Activated CD4-positive, alpha-beta T cell treated with anti-CD3 and anti-CD28 coated beads, Interleukin-10, Interleukin-2, amounts not matched to agents 100 ng/mL and 50 ng/mL, durations not matched to agents 16 hours and 8 hours (primary cell): ENCODE data around the gene TIAL1.
"Not testable (repeated sequence)": the region's sequence is repeated elsewhere in the genome, so short reads cannot be mapped to it uniquely, and the experiment has no call there.

Source experiments
- DNase-seq: peaks from one replicate; pipeline ENCODE4 v3.0.0-alpha.2; 2020

TIAL1 gene, protein sequence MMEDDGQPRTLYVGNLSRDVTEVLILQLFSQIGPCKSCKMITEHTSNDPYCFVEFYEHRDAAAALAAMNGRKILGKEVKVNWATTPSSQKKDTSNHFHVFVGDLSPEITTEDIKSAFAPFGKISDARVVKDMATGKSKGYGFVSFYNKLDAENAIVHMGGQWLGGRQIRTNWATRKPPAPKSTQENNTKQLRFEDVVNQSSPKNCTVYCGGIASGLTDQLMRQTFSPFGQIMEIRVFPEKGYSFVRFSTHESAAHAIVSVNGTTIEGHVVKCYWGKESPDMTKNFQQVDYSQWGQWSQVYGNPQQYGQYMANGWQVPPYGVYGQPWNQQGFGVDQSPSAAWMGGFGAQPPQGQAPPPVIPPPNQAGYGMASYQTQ

DNA sequence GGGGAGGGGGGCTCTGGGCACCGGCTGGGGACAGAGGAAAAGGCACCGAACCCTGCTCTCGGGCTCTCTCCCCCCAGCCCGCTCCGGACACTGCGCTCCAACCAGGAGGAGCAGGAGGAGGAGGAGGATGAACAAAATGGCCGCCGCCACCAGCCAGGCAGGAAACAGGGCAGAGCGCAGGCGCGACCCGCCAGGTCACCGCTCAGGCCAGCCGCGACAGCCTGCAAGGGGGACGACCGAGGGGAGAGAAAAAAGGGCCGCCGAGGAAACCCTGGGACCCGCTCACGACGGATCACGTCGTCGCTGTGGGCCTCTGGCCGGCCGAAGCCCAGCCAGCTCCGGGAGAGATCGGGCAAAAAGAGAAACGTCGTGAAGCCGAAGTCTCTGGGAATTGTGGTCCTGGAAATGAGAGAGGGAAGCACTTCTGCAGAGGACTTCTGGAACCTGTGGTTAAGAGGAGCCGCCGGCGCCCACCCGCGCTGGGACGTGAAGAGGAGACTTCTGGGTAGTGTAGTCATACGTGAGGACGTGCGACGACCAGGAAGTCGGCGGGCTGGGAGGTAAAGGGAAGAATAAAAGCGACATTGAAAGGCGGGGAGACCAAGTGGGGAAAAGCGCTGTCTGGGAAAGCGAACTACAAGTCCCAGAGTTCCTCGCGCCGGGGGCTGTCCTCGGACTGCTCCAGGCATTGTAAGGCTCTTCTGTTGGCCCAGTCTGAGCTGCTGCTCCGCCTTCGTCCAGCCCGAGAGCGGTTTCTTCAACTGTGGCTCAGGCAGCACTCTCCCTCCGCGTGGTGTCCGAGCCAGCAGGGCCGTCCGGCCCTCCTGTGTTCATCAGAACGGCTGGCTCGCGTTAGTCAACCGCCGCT lies at the start of gene TIAL1:
Gene TIAL1, minus strand, starts transcription at position 428 of the 868 bp plus-strand sequence. CDS start 499 bp downstream, outside the sequence.
- peak; percentile 98 for DNase-seq

DNA sequence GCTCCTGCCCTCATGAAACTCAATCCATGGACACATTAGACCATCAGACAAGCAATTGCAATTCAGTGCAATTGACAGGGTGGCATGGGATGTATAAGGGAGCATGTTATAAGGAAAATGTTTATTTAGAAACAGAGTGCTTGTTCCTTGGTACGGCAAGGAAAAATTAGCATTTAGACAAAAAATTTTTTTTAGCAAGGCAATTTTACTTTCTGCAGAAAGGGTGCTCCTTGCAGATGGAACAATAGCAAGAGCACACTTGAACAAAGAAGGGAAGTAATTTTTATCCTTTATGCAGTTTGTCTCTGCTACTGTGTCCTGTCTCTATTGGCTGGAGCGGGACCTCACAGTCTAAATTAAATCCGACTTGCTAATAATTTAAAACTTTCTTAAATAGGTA lies 48.2 kb upstream of the TIAL1 start:
- DNase-seq: no peak

DNA sequence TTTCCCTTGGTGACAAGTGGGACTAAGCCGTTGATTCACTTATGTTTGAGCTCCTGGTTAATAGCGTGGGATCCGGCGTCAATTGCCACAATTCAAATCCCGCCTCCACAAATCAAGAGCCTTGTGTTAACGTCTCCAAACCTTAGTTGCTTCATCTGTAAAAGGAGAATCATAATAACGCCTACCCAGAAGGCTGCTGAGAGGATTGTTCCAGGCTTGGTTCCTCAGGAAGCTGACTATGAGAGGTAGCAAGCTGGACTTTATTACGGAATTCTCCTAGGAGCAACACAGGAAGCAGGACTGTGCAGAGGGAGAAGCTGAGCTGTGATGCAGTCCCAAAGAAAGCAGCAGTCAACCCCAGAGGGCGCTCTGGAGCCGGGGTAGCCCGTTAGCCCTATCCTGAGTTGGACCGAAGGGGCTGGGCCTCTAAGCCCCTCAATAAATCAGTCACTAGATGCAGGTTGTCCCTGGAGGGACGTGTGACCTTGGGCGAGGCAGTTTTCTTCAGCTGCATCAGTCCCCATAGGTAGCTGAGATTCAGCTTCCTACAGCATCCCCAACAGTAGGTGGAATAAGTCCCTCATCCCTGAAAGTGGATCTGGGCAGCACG lies 47.5 kb upstream of the TIAL1 start:
- no peak for DNase-seq

DNA sequence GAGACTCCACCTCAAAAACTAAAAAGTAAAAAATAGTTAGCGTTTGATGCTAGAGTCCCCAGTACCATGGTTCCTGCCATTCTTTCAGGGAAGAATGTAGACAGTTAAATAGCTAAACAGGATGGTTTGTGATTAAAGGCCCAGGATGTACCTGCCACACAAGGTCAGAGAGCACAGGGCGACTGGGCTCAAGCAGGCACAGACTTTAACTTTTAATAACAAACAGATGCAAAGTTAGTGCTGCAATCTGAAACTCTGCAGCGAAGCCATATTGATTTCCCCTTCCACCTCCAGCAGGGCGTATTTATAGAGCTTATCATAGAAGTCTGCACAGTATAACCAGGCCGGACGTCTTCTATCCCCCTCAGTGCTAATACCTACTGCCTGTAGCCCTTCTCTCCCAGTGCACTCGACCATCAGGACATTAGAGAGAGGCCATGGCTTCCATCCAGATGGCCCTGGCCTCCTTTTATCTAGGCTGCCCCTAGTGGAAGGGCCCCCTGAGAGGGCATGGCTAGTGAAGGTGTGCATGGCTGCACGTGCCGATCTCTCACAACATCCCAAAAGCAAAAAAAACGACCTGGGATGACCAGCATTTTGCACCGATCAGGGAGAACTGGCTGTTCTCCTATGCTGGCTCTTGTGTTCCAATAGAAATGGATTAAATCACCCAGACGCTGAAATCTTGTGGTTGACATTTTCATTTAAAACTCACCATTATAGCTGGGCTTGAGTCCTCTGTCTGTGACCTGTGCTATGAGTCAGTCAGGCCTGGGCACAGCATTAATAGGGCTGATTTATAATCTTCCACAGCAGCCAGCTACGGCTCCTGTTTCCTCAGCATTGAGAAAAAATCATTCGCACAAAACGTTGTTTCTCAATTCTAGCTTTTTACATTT lies 46.8 kb upstream of the TIAL1 start:
- DNase-seq: no peak

DNA sequence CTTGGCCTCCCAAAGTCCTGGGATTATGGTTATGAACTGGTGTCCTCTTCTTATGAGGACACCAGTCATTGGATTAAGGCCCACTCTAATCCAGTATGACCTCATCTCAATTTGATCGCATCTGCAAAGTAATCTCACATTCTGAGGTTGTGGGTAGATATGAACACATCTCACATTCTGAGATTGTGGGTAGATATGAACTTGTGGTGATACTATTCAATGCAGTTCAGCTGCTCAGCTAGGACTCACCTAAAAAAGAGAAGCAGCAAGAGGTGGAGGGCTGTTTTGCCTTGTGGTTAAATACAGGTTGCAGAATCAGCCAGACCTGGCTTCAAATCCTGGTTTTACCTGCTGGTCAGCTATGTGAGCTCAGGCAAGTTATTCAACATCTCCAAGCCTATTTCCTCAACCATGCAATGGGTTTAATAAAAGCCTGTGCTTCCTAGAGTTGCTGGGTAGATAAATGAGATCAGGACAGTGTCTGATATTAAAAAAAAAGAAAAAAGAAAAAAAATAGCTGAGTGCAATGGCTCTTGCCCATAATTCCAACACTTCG lies 45.9 kb upstream of the TIAL1 start:
- peak; percentile 55 for DNase-seq

DNA sequence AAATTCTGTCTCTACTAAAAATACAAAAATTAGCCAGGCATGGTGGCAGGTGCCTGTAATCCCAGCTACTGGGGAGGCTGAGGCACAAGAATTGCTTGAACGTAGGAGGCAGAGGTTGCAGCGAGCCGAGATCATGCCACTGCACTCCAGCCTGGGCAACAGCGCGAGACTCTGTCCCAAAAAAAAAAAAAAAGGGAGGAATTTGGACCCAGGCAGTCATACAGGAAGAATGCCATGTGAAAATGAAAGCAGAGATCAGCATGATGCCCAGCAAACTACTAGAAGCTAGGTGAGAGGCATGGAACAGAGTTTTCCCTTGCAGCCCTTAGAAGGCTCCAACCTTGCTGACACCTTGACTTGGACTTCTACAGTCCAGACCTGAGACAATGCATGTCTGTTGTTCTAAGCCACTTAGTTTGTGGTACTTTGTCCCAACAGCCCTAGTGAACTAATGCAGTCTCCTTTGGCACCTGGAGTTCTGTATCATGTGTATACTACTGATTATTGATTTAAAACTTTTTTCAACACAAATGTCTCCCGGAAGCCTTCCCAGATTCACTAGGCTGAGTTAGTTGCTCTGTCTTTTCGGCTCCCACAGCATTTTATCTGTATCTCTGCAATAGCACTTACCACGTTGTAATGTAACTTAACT lies 44.2 kb upstream of the TIAL1 start:
- DNase-seq: no peak

DNA sequence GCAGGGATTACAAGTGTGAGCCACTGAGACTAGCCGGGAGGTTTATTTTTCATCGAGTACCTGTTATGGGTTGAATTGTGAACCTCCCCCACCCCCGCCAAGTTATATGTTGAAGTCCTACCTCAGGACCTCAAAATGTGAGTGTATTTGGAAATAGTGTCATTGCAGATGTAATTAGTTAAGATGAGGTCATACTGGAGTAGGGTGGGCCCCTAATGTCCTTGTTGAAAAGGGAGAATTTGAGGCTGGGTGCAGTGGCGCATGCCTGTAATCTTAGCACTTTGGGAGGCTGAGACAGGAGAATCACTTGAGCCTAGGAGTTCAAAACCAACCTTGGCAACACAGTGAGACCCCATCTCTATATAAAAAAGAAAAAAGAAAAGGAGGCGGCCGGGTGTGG lies 43.6 kb upstream of the TIAL1 start:
- no peak for DNase-seq

DNA sequence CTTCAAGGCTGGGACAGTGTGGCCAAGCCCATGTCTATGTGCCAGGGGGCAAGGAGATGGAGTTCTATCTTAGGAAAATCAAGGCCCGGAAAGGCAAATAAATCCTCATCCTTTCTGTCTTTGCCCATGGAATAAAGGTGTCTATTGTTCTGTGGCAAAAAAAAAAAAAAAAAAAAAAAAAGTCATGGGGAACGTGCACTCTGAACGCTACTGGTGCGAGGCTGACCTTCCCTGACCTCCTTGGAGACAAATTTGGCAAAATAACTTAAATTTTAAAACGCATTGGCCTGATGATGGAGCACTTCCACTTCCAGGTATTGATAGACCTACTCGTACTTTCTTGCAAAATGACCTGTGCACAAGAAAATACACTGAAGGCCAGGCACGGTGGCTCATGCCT lies 42.2 kb upstream of the TIAL1 start:
- no peak for DNase-seq

DNA sequence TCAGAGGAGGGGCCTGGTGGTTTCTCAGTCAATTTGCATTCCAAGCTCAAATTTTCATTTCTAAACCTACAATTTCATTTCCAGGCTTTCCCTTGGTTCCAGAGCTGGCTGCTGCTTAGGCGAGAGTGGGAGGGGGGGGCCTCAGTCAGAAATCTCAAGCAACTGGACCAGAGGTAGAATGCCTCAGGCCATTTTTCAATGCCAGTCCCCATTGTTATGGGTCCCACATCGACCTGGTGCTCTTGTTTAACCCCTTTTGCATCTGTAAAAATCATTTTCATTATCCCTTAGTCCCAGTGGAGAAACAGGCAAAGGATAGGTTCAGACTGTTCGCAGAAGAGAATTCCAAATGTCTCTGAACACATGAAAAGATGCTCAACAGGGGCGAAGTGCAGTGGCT lies 40.9 kb upstream of the TIAL1 start:
- no peak for DNase-seq

DNA sequence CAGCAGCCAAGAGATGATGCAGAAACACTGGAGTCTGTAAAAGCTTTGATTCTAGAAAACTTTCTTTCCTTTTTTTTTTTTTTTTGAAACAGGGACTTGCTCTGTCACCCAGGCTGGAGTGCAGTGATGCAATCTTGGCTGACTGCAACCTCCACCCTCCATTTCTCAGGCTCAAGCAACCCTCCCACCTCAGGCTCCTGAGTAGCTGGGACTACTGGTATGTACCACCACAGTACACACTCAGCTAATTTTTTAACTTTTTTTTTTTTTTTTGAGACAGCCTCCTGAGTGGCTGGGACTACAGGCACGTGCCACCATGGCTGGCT lies 37.4 kb upstream of the TIAL1 start:
- no peak for DNase-seq

DNA sequence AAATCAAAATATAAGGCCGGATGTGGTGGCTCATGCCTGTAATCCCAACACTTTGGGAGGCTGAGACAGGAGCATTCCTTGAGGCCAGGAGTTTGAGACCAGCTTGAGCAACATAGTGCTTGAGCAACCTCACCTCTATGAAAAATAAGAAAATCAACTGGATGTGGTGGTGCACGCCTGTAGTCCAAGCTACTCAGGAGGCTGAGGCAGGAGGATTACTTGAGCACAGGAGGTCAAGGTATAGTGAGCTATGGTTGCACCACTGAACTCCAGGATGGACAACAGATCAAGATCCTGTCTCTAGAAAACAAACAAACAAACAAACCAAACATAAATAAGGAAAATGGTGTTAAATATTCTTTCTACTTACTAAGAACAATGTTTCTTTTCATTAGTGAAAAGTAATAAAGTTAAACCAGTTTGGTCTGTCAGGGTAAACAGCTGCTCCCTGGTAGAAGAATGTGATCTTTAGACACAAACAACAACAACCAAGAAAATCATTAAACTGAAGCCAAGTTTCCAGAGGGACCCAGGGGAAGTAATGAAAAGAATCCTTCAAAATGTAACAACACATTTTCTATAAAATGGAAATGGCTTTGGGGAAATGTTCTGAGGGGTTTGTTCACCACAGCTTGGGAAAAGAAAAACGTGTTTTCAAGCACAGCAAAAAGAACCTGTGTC lies 36.9 kb upstream of the TIAL1 start:
- DNase-seq: no peak

DNA sequence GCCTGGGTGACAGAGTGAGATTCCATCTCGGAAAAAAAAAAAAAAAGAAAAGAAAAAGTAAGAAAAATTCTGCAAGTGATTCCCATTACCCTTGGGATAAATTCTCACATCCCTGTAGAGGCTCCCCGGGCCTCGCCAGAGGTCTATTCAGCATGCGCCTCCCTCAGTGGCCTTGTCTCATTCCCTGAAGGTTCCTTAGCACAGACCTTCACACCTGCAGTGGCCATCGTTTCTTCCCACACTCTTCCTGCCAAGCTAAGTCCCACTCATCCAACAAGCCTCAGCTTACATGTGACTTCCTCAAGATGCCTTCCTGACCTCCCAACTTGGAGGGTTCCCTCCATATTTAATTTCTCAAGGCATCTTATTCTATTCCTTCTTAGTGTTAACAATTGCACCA lies 33.5 kb upstream of the TIAL1 start:
- no peak for DNase-seq

DNA sequence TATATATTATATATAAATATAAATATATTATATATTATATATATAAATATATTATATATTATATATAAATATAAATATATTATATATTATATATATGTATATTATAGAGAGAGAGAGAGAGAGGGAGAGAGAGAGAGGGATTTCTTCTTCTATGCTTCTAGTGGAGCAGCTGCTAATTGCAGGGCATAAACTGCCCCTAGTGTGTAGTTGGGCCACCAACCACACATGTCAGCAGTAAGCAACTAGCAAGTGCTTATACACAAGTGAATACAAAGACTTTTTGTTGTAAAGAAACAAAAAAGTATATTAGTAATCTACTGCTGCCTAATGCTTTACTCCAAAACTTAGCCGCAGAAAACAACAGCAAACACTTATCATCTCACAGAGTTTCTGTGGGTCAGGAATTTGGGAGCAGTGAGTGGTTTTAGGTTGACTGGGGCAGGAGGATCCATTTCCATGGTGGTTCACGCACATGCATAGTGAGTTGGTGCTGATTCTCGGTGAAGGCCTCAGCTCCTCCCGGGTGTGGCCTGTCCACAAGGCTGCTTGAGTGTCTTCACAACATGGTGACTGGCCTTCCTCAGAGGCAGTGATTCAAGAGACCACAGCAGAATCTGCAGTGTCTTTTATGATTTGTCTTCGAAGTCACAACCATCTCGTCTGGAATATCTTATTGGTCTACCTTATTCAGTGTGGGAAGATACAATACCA lies 29.0 kb upstream of the TIAL1 start:
- DNase-seq: no peak

DNA sequence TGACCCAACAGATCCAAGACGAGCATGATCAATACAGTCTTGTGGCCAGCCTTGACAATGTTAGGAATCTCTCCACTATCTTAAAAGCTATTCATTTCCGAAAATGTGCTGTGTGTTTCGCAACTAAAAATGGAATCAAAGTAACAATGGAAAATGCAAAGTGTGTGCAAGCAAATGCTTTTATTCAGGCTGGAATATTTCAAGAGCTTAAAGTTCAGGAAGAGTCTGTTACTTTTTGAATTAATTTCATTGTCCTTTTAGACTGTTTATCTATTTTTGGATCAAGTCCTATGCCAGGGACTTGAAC lies 24.3 kb upstream of the TIAL1 start:
- no peak for DNase-seq

DNA sequence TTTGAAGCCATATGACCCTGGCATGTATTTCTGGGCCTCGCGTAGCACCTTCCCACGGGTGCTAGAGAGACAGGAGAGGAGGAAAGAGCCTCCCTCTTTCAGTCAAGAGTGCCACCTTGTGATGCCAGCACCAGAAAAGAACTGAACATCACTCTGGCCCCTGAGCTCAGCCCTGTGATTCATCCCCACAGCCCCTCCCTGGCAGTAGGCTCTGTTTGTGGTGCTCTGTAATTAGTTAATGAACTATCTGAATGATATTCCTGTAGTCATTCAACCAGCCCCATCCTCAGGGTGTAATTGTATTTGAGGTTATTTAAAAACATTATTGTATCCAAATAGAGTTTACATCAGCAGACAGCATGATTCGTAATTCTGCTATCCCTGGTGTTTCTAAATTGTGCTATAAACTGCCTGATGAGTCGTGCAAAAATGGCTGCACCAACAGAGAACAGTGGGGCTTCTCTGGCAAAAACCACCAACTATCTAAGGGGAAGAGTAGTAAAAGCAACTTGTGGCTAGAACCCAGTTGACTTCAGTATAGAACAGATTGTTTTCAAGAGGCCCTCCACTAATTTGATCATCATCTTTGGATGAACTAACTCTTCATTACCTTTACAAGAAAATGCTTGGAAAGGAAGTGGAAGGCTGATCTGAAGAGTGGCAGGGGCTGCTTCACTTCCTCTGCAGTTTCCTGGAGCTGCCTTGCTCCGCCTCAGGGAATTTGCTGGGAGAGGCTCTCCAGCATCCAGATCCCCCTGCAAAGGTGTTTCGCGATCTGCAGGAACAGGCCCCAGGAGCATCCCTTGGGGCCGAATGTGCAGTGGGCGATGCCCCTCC lies 23.7 kb upstream of the TIAL1 start:
- peak; percentile 3 for DNase-seq

DNA sequence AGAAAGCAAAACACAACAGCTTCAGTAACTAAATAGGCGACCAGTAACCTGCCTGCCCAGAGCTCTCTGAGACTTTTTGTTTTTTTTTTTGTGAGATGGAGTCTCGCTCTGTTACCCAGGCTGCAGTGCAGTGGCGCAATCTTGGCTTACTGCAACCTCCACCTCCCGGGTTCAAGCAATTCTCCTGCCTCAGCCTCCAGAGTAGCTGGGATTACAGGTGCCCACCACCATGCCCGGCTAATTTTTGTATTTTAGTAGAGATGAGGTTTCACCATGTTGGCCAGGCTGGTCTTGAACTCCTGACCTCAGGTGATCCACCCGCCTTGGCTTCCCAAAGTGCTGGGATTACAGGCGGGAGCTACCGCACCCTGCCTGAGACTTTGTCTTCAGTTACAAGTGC lies 23.0 kb upstream of the TIAL1 start:
- DNase-seq: not testable (repeated sequence)

DNA sequence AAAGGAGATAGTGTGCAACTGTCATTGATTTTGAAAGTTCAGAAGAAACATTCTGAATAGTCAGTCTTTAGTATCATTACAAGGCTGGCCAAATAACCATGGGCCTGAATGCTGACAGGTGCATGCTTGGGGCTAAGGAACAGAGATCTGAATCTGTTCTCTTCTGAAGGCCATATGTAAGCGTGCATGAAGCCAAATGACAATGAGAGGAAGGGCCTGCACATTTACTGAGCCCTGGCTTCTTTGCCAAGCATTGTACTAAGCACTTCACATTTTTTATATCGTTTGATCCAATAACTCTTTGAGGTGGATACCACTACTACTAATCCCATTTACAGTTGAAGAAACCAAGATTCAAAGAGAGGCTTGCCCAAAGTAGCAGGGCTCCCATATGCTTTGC lies 22.5 kb upstream of the TIAL1 start:
- DNase-seq: no peak

DNA sequence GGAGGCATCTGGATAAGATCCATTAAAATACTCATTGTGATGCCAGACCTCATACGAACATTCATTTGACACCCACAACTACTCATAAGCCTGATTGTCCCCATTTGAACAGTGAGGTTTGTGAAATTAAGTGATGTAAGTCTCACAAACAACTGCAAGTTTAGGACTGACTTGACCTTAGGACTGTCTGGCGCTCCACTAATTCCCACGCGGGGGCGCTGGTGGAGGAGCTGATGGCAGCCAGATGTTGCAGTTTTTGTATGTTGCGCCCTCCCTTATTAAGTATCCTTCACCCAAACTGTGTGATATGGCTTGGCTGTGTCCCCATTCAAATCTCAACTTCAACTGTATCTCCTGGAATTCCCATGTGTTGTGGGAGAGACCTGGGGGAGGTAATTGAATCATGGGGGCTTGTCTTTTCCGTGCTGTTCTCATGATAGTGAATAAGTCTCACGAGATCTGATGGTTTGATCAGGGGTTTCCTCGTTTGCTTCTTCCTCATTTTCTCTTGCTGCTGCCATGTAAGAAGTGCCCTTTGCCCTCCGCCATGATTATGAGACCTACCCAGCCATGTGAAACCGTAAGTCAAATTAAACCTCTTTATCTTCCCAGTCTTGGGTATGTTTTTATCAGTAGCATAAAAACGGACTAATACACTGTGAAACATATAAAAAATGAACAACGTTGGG lies 20.3 kb upstream of the TIAL1 start:
- DNase-seq: no peak

DNA sequence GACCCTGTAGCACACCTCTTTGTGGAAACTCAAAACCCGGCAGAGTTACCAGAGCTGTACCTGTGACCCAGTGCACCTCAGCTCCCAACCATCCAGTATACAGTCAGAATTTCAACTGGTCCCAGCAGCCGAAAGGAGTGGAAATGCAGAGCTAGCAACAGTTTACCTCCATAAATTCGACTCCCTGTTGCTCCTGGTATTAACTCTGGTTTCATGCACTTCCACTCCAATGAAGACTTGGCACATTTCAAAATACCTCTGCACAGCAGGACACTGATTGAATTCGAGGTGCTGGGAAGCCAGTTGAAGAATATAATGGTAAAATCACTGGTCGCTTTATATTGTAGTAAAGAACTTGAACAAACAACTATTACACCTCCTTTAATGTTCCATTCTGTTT lies 17.9 kb upstream of the TIAL1 start:
- no peak for DNase-seq
